Right atrium auricular region (tissue), 2 donors: Measurements from ENCODE around the gene CYP2C9. TPM values are rescaled to one million over a fixed set of nuclear protein-coding genes. Genes with fewer than 3 reads are reported as not detected.
"Not testable (repeated sequence)": the region's sequence is repeated elsewhere in the genome, so short reads cannot be mapped to it uniquely, and the experiment has no call there.

Experiments
- DNase-seq: peaks from one replicate; pipeline ENCODE4 v3.0.0-alpha.2; 2019; ENCODE audit warnings: low spot score
- H3K27ac ChIP-seq, 2 donors: fragments of 200-600 bp; sonication (generic); 1 replicate in 1 of 2; 2 replicates in 1 of 2; pipeline ENCODE4 v1.5.1; 2016 to 2019
- H3K27me3 ChIP-seq, 2 donors: fragments of 200-600 bp; sonication (generic); one replicate each; pipeline versions ENCODE4 v1.5.1 to v1.6.0; 2017 to 2019
- H3K36me3 ChIP-seq: fragments of 200-600 bp; sonication (generic); one replicate; pipeline ENCODE4 v1.5.1; 2016
- H3K4me1 ChIP-seq, 2 donors: fragments of 200-600 bp; sonication (generic); one replicate each; pipeline versions ENCODE4 v1.5.1 to v1.6.0; 2017 to 2019
- H3K4me3 ChIP-seq, 2 donors: fragments of 200-600 bp; sonication (generic); 1 replicate in 1 of 2; 2 replicates in 1 of 2; pipeline ENCODE4 v1.5.1; 2017 to 2019; ENCODE audit warnings: mild to moderate bottlenecking in 1 of 2, moderate library complexity in 1 of 2
- H3K9me3 ChIP-seq, 2 donors: fragments of 200-600 bp; sonication (generic); one replicate each; pipeline ENCODE4 v1.5.1; 2019
- total RNA-seq, 2 donors: library from RNA; depleted of rRNA; stranded (reverse); fragments of >200 nt; gene quantifications; one replicate each; pipeline ENCODE4 v1.1.0, GENCODE V29; 2016
- TF ChIP-seq, protein P1 (sequence below), 2 donors: fragments of 200-600 bp; sonication (generic); IDR thresholded peaks; one replicate each; pipeline ENCODE4 v1.5.1; 2019; ENCODE audit warnings: antibody characterized with exemption in 2 of 2

CYP2C9 gene
- total RNA-seq, 2 donors from 2014 or later, result not detected

- Histone ChIP-seq H3K9me3 (peaks cover 0 to 21% of the 10 kb centered on the region in 2 donors), H3K27me3 (no peaks in the 10 kb centered on the region), H3K4me3 (no peak overlapping the region), H3K4me1 (no peaks in the 10 kb centered on the region), H3K36me3 (no peaks in the 10 kb centered on the region), H3K27ac (no peak overlapping the region)
- TF ChIP-seq, protein P1, sequence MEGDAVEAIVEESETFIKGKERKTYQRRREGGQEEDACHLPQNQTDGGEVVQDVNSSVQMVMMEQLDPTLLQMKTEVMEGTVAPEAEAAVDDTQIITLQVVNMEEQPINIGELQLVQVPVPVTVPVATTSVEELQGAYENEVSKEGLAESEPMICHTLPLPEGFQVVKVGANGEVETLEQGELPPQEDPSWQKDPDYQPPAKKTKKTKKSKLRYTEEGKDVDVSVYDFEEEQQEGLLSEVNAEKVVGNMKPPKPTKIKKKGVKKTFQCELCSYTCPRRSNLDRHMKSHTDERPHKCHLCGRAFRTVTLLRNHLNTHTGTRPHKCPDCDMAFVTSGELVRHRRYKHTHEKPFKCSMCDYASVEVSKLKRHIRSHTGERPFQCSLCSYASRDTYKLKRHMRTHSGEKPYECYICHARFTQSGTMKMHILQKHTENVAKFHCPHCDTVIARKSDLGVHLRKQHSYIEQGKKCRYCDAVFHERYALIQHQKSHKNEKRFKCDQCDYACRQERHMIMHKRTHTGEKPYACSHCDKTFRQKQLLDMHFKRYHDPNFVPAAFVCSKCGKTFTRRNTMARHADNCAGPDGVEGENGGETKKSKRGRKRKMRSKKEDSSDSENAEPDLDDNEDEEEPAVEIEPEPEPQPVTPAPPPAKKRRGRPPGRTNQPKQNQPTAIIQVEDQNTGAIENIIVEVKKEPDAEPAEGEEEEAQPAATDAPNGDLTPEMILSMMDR (IDR thresholded peaks at IDR 0.05), result no peak
- no peak for DNase-seq
Observed at GRCh38 chr10:94916423-94916822, 22.0 kb upstream of the CYP2C9 start.

DNA sequence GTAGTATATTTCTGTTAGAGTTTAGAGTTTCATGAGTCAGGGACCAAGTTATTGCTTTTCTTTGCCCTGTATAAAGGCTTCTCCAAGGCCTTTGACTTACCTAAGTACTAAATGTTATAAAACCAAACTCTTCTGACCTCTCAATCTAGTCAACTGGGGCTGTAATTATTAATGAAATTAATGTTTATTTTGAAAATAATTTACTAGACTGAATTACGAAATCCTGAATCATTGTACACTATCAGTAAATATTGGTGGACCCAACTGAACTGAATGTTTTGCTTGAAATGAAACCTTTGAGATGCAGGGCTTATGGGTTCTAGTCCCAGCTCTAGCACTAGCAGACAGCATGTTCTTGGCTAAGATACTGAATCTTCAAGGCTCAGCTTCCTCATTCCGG is 1.7 kb upstream of the CYP2C9 start:
- Histone ChIP-seq H3K9me3 (no peaks in the 10 kb centered on the region), H3K4me3 (no peak overlapping the region), H3K27ac (no peak overlapping the region), H3K36me3 (no peaks in the 10 kb centered on the region), H3K27me3 (no peaks in the 10 kb centered on the region), H3K4me1 (no peaks in the 10 kb centered on the region)
- TF ChIP-seq, protein P1 (IDR thresholded peaks at IDR 0.05), result no peak
- no peak for DNase-seq

DNA sequence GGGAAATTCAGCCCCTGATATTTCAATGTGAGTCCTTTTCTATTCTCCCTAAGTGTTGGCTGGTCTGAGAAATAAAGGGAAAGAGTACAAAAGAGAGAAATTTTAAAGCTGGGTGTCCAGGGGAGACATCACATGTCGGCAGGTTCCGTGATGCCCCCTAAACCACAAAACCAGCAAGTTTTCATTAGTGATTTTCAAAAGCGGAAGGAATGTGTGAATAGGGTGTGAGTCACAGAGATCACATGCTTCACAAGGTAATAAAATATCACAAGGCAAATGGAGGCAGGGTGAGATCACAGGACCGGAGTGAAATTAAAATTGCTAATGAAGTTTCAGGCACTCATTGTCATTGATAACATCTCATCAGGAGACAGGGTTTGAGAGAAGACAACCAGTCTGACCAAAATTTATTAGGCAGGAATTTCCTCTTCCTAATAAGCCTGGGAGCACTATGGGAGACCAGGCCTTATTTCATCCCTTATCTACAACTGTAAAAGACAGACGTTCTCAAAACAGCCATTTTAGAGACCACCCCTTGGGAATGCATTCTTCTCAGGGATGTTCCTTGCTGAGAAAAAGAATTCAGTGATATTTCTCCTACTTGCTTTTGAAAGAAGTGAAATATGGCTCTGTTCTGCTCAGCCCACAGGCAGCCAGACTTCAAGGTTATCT is 5.1 kb downstream of the CYP2C9 start:
- peaks cover 0 to 20% of the 10 kb centered on the region in 2 donors for H3K9me3 ChIP-seq
- DNase-seq, result not testable (repeated sequence)

DNA sequence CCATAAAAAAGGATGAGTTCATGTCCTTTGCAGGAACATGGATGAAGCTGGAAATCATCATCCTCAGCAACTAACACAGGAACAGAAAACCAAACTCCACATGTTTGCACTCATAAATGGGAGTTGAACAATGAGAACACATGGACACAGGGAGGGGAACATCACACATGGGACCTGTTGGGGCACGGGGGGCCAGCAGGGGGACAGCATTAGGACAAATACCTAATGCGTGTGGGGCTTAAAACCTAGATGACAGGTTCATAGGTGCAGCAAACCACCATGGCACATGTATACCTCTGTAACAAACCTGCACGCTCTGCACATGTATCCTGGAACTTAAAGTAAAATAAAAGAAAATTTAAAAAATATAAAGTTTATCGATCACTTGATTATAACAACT is 7.7 kb downstream of the CYP2C9 start:
- H3K36me3 ChIP-seq, H3K4me1 ChIP-seq, H3K27ac ChIP-seq, H3K27me3 ChIP-seq, DNase-seq, H3K4me3 ChIP-seq: not testable (repeated sequence)
- peaks cover 0 to 20% of the 10 kb centered on the region in 2 donors for H3K9me3 ChIP-seq

More for the DNA sequence above, 5.1 kb downstream of the CYP2C9 start:
- H3K36me3 ChIP-seq, H3K4me3 ChIP-seq, H3K4me1 ChIP-seq, H3K27me3 ChIP-seq, H3K27ac ChIP-seq: not testable (repeated sequence)

GRCh38 chr10:94963901-94964300 is 25.4 kb downstream of the CYP2C9 start:
- H3K4me1 ChIP-seq, result no peaks in the 10 kb centered on the region
- no peak overlapping the region for H3K4me3 ChIP-seq
- H3K36me3 ChIP-seq, result no peaks in the 10 kb centered on the region
- H3K27ac ChIP-seq, result no peak overlapping the region
- TF ChIP-seq, protein P1 (IDR thresholded peaks at IDR 0.05), result peak; percentile 35 to 66
- no peak for DNase-seq
- H3K9me3 ChIP-seq, result no peaks in the 10 kb centered on the region
- no peaks in the 10 kb centered on the region for H3K27me3 ChIP-seq

DNA sequence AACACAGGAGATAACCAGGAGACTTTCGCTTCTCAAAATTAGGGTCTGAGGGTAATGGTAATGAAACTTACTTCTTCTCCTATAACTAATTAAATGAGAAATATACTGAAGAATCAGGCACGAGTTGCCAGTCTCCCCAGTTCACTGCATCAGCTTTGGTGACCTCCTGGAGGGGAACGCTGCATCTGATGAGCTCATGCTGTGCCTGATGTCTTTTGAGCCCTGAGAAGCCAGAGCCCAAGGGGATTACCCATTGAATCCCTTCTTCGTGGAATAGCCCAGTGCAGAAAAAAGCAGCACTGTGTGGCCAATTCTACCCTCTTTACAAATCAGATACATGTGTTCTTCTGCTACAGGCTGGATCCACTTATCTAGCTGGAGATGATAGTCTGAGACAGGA is 45.1 kb downstream of the CYP2C9 start:
- no peak overlapping the region for H3K4me3 ChIP-seq
- H3K4me1 ChIP-seq, result no peaks in the 10 kb centered on the region
- no peaks in the 10 kb centered on the region for H3K9me3 ChIP-seq
- no peaks in the 10 kb centered on the region for H3K27me3 ChIP-seq
- H3K27ac ChIP-seq, result no peak overlapping the region
- no peaks in the 10 kb centered on the region for H3K36me3 ChIP-seq
- DNase-seq, result no peak
- TF ChIP-seq, protein P1 (IDR thresholded peaks at IDR 0.05), result no peak

DNA sequence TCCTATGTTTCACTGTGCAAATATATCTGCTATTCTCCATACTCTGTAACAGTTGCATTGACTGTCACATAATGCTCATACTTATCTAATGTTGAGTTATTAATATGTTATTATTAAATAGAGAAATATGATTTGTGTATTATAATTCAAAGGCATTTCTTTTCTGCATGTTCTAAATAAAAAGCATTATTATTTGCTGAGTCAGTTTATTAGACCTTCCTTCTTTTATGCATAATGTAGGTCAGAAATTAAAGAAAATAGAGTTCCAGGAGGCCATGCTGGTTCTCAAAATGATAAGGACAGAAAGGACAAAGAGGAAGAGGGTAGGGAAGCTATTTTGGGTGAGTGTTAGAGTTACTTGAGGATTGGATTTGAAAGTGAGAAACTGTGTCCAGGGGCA is 50.7 kb downstream of the CYP2C9 start:
- Histone ChIP-seq H3K9me3 (peaks cover 0 to 18% of the 10 kb centered on the region in 2 donors), H3K4me1 (no peaks in the 10 kb centered on the region), H3K27me3 (no peaks in the 10 kb centered on the region), H3K4me3 (no peak overlapping the region), H3K36me3 (no peaks in the 10 kb centered on the region), H3K27ac (no peak overlapping the region)
- DNase-seq, result no peak
- TF ChIP-seq, protein P1 (IDR thresholded peaks at IDR 0.05), result no peak
